OCI-LY7 (cell line): Measurements from ENCODE around the gene GALM.

Experiments used
- EZH2phosphoT487 ChIP-seq: fragments of 200-600 bp; sonication (generic); IDR thresholded peaks from 2 replicates; pipeline ENCODE4 v1.6.1; 2018; ENCODE audit warnings: low read depth, borderline replicate concordance, mild to moderate bottlenecking, mixed run types, antibody characterized with exemption, low read length, moderate library complexity, mixed read lengths
- TF ChIP-seq, protein P1 (sequence below): fragments of 200-600 bp; sonication (generic); conservative IDR thresholded peaks from 2 replicates; pipeline ENCODE4 v1.5.1; 2014; ENCODE audit warnings: mild to moderate bottlenecking, antibody characterized with exemption, low read length, moderate library complexity, mixed read lengths

- TF ChIP-seq, protein P1, sequence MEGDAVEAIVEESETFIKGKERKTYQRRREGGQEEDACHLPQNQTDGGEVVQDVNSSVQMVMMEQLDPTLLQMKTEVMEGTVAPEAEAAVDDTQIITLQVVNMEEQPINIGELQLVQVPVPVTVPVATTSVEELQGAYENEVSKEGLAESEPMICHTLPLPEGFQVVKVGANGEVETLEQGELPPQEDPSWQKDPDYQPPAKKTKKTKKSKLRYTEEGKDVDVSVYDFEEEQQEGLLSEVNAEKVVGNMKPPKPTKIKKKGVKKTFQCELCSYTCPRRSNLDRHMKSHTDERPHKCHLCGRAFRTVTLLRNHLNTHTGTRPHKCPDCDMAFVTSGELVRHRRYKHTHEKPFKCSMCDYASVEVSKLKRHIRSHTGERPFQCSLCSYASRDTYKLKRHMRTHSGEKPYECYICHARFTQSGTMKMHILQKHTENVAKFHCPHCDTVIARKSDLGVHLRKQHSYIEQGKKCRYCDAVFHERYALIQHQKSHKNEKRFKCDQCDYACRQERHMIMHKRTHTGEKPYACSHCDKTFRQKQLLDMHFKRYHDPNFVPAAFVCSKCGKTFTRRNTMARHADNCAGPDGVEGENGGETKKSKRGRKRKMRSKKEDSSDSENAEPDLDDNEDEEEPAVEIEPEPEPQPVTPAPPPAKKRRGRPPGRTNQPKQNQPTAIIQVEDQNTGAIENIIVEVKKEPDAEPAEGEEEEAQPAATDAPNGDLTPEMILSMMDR: no peak
- no peak for TF ChIP-seq EZH2phosphoT487
Measured at GRCh38 chr2:38723173-38723572, 57.3 kb downstream of the GALM start.
